Coronary artery (tissue), 2 donors: ENCODE measurements around the gene SAPCD1.
A peak's percentile ranks its signal among the peaks of the same experiment; 100 is the strongest.
"Not testable (repeated sequence)": the region's sequence is repeated elsewhere in the genome, so short reads cannot be mapped to it uniquely, and the experiment has no call there.

ENCODE experiments used
- DNase-seq: peaks from one replicate; pipeline ENCODE4 v3.0.0-alpha.2; 2017; ENCODE audit warnings: low spot score
- H3K27ac ChIP-seq, 2 donors: fragments of 200-600 bp; sonication (generic); one replicate each; pipeline ENCODE4 v1.5.1; 2016 to 2019
- H3K4me3 ChIP-seq: fragments of 200-600 bp; sonication (generic); 2 replicates; pipeline ENCODE4 v1.5.1; 2016; ENCODE audit warnings: mild to moderate bottlenecking, moderate library complexity
- CTCF ChIP-seq: fragments of 200-600 bp; sonication (generic); IDR thresholded peaks from one replicate; pipeline ENCODE4 v1.5.1; 2019; ENCODE audit warnings: antibody characterized with exemption

The SAPCD1 gene

GRCh38 chr6:31805939-31806469 lies 43.5 kb downstream of the SAPCD1 start:
- TF ChIP-seq CTCF, result no peak
- Histone ChIP-seq H3K27ac (peak overlapping the region; percentile 85 to 94), H3K4me3 (peak overlapping the region; percentile 77)
- DNase-seq, result no peak

- peak; percentile 99 for DNase-seq
- TF ChIP-seq CTCF, result no peak
- Histone ChIP-seq H3K27ac (peak within 1 kb of the TSS; percentile 85 to 94), H3K4me3 (peak within 1 kb of the TSS; percentile 77)
Measured at GRCh38 chr6:31806470-31807272, 44.2 kb downstream of the SAPCD1 start, which contains the start of gene LSM2. Gene LSM2 (minus strand): TSS chr6:31806966. CDS start chr6:31806757, 209 bp downstream.

- not testable (repeated sequence) for DNase-seq, H3K4me3 ChIP-seq, H3K27ac ChIP-seq
Measured at GRCh38 chr6:31808599-31808998, 46.1 kb downstream of the SAPCD1 start.

- no peak for DNase-seq
- H3K4me3 ChIP-seq, result no peak overlapping the region
- no peak for TF ChIP-seq CTCF
- no peak overlapping the region for H3K27ac ChIP-seq
Measured at GRCh38 chr6:31811645-31812044, 49.2 kb downstream of the SAPCD1 start.

- H3K4me3 ChIP-seq, result peak overlapping the region; percentile 71
- H3K27ac ChIP-seq, result peak overlapping the region; percentile 97 to 100
- TF ChIP-seq CTCF, result no peak
- DNase-seq, result no peak
Measured at GRCh38 chr6:31813465-31813849, 51.0 kb downstream of the SAPCD1 start.
